ENCODE measurements around the gene FBXL20. TPM values are rescaled to one million over a fixed set of nuclear protein-coding genes. Genes with fewer than 3 reads are reported as not detected.
"Not testable (repeated sequence)": the region's sequence is repeated elsewhere in the genome, so short reads cannot be mapped to it uniquely, and the experiment has no call there.

FBXL20 gene
- total and polyA plus RNA-seq, 4 donors = 2.9 to 29.8 (median 13.1) TPM

- intact Hi-C loops (cut with DNase I) = no loop called here
- WGBS, 2 donors = 88 to 92% methylated on average over 3 of the region's 3 CpGs
- ATAC-seq (ENCODE audit: low FRiP score) = no peak
Observed at GRCh38 chr17:39349246-39349645, 52.2 kb downstream of the FBXL20 start.

GRCh38 chr17:39346863-39347262, 54.6 kb downstream of the FBXL20 start:
- H3K36me3 ChIP-seq (ENCODE audit: control insufficient read depth in 1 of 2, insufficient read depth in 2 of 2, low read length in 1 of 2); intact Hi-C loops (cut with DNase I); DNase-seq; H3K4me3 ChIP-seq (ENCODE audit: low read length in 2 of 2); H3K9me3 ChIP-seq (ENCODE audit: control insufficient read depth, low read length); H3K4me1 ChIP-seq (ENCODE audit: control insufficient read depth in 1 of 2, insufficient read depth in 2 of 2, low read length in 2 of 2); H3K27ac ChIP-seq (ENCODE audit: low read depth in 1 of 2, low read length in 2 of 2); ATAC-seq (ENCODE audit: low FRiP score); H3K27me3 ChIP-seq (ENCODE audit: control insufficient read depth in 1 of 2, insufficient read depth in 2 of 2, low read length in 1 of 2): not testable (repeated sequence)
- 93 to 94% methylated on average over 5 of the region's 5 CpGs for WGBS, 2 donors

More at GRCh38 chr17:39349246-39349645, 52.2 kb downstream of the FBXL20 start:
- H3K9me3 ChIP-seq (ENCODE audit: control insufficient read depth, low read length) = no peaks in the 10 kb centered on the region
- no peaks in the 10 kb centered on the region for H3K4me1 ChIP-seq (ENCODE audit: control insufficient read depth in 1 of 2, insufficient read depth in 2 of 2, low read length in 2 of 2)
- no peak overlapping the region for H3K4me3 ChIP-seq (ENCODE audit: low read length in 2 of 2)
- no peak overlapping the region for H3K27ac ChIP-seq (ENCODE audit: low read depth in 1 of 2, low read length in 2 of 2)
- no peaks in the 10 kb centered on the region for H3K27me3 ChIP-seq (ENCODE audit: control insufficient read depth in 1 of 2, insufficient read depth in 2 of 2, low read length in 1 of 2)
- H3K36me3 ChIP-seq (ENCODE audit: control insufficient read depth in 1 of 2, insufficient read depth in 2 of 2, low read length in 1 of 2) = no peaks in the 10 kb centered on the region
- DNase-seq = no peak

GRCh38 chr17:39341541-39341940, 59.9 kb downstream of the FBXL20 start:
- H3K27me3 ChIP-seq (ENCODE audit: control insufficient read depth in 1 of 2, insufficient read depth in 2 of 2, low read length in 1 of 2) = no peaks in the 10 kb centered on the region
- intact Hi-C loops (cut with DNase I) = no loop called here
- ATAC-seq (ENCODE audit: low FRiP score) (no peak), DNase-seq (no peak)
- no peak overlapping the region for H3K27ac ChIP-seq (ENCODE audit: low read depth in 1 of 2, low read length in 2 of 2)
- 91 to 93% methylated on average over 3 of the region's 3 CpGs for WGBS, 2 donors
- H3K36me3 ChIP-seq (ENCODE audit: control insufficient read depth in 1 of 2, insufficient read depth in 2 of 2, low read length in 1 of 2) = no peaks in the 10 kb centered on the region
- H3K4me3 ChIP-seq (ENCODE audit: low read length in 2 of 2) = no peak overlapping the region
- H3K4me1 ChIP-seq (ENCODE audit: control insufficient read depth in 1 of 2, insufficient read depth in 2 of 2, low read length in 2 of 2) = no peaks in the 10 kb centered on the region
- no peaks in the 10 kb centered on the region for H3K9me3 ChIP-seq (ENCODE audit: control insufficient read depth, low read length)

DNA sequence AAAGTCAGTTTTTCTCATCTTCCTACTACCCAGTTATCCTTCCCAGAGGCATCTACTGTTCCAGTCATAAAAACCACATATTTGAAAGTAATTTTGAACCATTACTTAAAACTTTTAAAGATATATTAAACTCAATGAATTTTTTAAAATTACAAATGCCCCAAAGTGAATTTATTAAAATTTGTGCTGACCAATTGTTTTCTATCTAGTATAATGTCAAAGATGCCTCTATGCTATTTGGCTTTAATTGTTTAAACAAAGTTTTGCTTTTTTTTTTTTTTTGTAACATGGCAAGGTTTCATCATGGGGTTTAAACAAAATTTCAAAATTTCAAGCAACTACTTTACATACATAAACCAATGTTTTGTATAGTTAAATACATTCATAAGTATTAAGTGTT, 60.7 kb downstream of the FBXL20 start:
- H3K36me3 ChIP-seq (ENCODE audit: control insufficient read depth in 1 of 2, insufficient read depth in 2 of 2, low read length in 1 of 2) = peaks cover 0 to 2% of the 10 kb centered on the region in 2 donors
- H3K4me3 ChIP-seq (ENCODE audit: low read length in 2 of 2) = no peak overlapping the region
- intact Hi-C loops (cut with DNase I) = no loop called here
- no peaks in the 10 kb centered on the region for H3K9me3 ChIP-seq (ENCODE audit: control insufficient read depth, low read length)
- H3K27me3 ChIP-seq (ENCODE audit: control insufficient read depth in 1 of 2, insufficient read depth in 2 of 2, low read length in 1 of 2) = no peaks in the 10 kb centered on the region
- ATAC-seq (ENCODE audit: low FRiP score) (no peak), DNase-seq (no peak)
- H3K27ac ChIP-seq (ENCODE audit: low read depth in 1 of 2, low read length in 2 of 2) = no peak overlapping the region
- no peaks in the 10 kb centered on the region for H3K4me1 ChIP-seq (ENCODE audit: control insufficient read depth in 1 of 2, insufficient read depth in 2 of 2, low read length in 2 of 2)

DNA sequence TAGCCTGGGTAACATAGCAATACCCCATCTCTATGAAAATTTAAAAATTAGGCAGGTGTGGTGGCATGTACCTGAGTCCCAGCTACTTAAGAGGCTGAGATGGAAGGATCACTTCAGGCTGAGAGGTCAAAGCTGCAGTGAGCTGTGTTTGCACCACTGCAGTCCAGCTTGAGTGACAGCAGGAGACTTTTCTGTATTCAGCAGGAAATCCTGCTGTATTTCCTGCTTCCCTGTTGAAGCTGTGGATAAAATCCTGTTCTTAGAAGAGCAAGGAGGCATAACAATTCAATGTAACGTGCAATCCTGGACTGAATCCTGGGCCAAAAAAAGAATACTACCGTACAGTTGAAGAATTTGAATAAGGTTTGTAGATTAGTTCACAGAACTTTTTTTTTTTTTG, 62.2 kb downstream of the FBXL20 start:
- no peaks in the 10 kb centered on the region for H3K27me3 ChIP-seq (ENCODE audit: control insufficient read depth in 1 of 2, insufficient read depth in 2 of 2, low read length in 1 of 2)
- 17 to 19% methylated on average over 2 of the region's 2 CpGs for WGBS, 2 donors
- no peaks in the 10 kb centered on the region for H3K4me1 ChIP-seq (ENCODE audit: control insufficient read depth in 1 of 2, insufficient read depth in 2 of 2, low read length in 2 of 2)
- H3K4me3 ChIP-seq (ENCODE audit: low read length in 2 of 2) = no peak overlapping the region
- H3K9me3 ChIP-seq (ENCODE audit: control insufficient read depth, low read length) = no peaks in the 10 kb centered on the region
- H3K36me3 ChIP-seq (ENCODE audit: control insufficient read depth in 1 of 2, insufficient read depth in 2 of 2, low read length in 1 of 2) = peaks cover 0 to 3% of the 10 kb centered on the region in 2 donors
- ATAC-seq (ENCODE audit: low FRiP score) (no peak), DNase-seq (no peak)
- intact Hi-C loops (cut with DNase I) = no loop called here
- H3K27ac ChIP-seq (ENCODE audit: low read depth in 1 of 2, low read length in 2 of 2) = no peak overlapping the region

DNA sequence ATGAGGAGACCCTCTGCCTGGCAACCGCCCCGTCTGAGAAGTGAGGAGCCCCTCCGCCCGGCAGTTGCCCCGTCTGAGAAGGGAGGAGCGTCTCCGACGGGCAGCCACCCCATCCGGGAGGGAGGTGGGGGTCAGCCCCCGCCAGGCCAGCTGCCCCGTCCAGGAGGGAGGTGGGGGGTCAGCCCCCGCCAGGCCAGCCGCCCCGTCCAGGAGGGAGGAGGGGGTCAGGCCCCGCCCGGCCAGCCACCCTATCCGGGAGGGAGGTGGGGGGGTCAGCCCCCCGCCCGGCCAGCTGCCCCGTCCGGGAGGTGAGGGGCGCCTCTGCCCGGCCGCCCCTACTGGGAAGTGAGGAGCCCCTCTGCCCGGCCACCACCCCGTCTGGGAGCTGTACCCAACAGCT, 63.8 kb downstream of the FBXL20 start:
- H3K9me3 ChIP-seq (ENCODE audit: control insufficient read depth, low read length); H3K27me3 ChIP-seq (ENCODE audit: control insufficient read depth in 1 of 2, insufficient read depth in 2 of 2, low read length in 1 of 2); intact Hi-C loops (cut with DNase I); ATAC-seq (ENCODE audit: low FRiP score); H3K36me3 ChIP-seq (ENCODE audit: control insufficient read depth in 1 of 2, insufficient read depth in 2 of 2, low read length in 1 of 2); H3K27ac ChIP-seq (ENCODE audit: low read depth in 1 of 2, low read length in 2 of 2); H3K4me1 ChIP-seq (ENCODE audit: control insufficient read depth in 1 of 2, insufficient read depth in 2 of 2, low read length in 2 of 2); H3K4me3 ChIP-seq (ENCODE audit: low read length in 2 of 2); DNase-seq: not testable (repeated sequence)
- WGBS, 2 donors = 94 to 95% methylated on average over 18 to 26 of the region's 26 CpGs

GRCh38 chr17:39335704-39336223, 65.7 kb downstream of the FBXL20 start:
- ATAC-seq (ENCODE audit: low FRiP score) (no peak), DNase-seq (peak in 1 of 2 donors; percentile 54)
- intact Hi-C loops (cut with DNase I) = no loop called here
- Histone ChIP-seq H3K36me3 (ENCODE audit: control insufficient read depth in 1 of 2, insufficient read depth in 2 of 2, low read length in 1 of 2) (peaks cover 0 to 3% of the 10 kb centered on the region in 2 donors), H3K9me3 (ENCODE audit: control insufficient read depth, low read length) (no peaks in the 10 kb centered on the region), H3K4me1 (ENCODE audit: control insufficient read depth in 1 of 2, insufficient read depth in 2 of 2, low read length in 2 of 2) (no peaks in the 10 kb centered on the region), H3K27ac (ENCODE audit: low read depth in 1 of 2, low read length in 2 of 2) (peak overlapping the region in 1 of 2 donors; percentile 10), H3K27me3 (ENCODE audit: control insufficient read depth in 1 of 2, insufficient read depth in 2 of 2, low read length in 1 of 2) (no peaks in the 10 kb centered on the region), H3K4me3 (ENCODE audit: low read length in 2 of 2) (no peak overlapping the region)
- WGBS, 2 donors = 68 to 75% methylated on average over 4 of the region's 4 CpGs

- intact Hi-C loops (cut with DNase I); H3K27me3 ChIP-seq (ENCODE audit: control insufficient read depth in 1 of 2, insufficient read depth in 2 of 2, low read length in 1 of 2); ATAC-seq (ENCODE audit: low FRiP score); H3K27ac ChIP-seq (ENCODE audit: low read depth in 1 of 2, low read length in 2 of 2); H3K9me3 ChIP-seq (ENCODE audit: control insufficient read depth, low read length); H3K4me1 ChIP-seq (ENCODE audit: control insufficient read depth in 1 of 2, insufficient read depth in 2 of 2, low read length in 2 of 2); H3K36me3 ChIP-seq (ENCODE audit: control insufficient read depth in 1 of 2, insufficient read depth in 2 of 2, low read length in 1 of 2); DNase-seq; H3K4me3 ChIP-seq (ENCODE audit: low read length in 2 of 2): not testable (repeated sequence)
- WGBS, 2 donors = 93 to 97% methylated on average over 5 to 6 of the region's 6 CpGs
Observed at GRCh38 chr17:39334008-39334744, 67.2 kb downstream of the FBXL20 start.

DNA sequence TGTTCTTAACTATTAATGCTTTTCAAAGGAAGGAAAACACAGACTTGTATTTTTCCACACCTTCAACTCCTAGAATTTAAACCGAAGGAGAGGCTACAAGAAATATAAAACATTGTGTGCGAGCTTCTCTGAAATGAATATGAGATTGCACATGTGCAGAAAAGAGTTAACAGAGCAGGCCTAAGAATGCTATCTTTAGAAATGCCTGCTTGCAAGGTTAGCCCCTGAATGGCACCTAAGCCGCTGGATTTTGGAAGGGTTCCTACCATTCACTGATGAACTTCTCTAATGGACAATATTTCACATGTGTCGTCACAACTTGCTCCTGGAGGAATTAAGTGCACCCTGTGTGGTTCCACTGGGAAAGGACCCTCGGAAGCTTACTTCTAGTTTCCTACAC, 69.3 kb downstream of the FBXL20 start:
- intact Hi-C loops (cut with DNase I) = no loop called here
- WGBS, 2 donors = 78 to 79% methylated on average over 5 of the region's 5 CpGs
- H3K27me3 ChIP-seq (ENCODE audit: control insufficient read depth in 1 of 2, insufficient read depth in 2 of 2, low read length in 1 of 2) = no peaks in the 10 kb centered on the region
- DNase-seq = no peak
- H3K27ac ChIP-seq (ENCODE audit: low read depth in 1 of 2, low read length in 2 of 2) = no peak overlapping the region
- H3K36me3 ChIP-seq (ENCODE audit: control insufficient read depth in 1 of 2, insufficient read depth in 2 of 2, low read length in 1 of 2) = peaks cover 0 to 3% of the 10 kb centered on the region in 2 donors
- no peaks in the 10 kb centered on the region for H3K9me3 ChIP-seq (ENCODE audit: control insufficient read depth, low read length)
- ATAC-seq (ENCODE audit: low FRiP score) = no peak
- H3K4me3 ChIP-seq (ENCODE audit: low read length in 2 of 2) = no peak overlapping the region
- H3K4me1 ChIP-seq (ENCODE audit: control insufficient read depth in 1 of 2, insufficient read depth in 2 of 2, low read length in 2 of 2) = no peaks in the 10 kb centered on the region

Measured in aorta (tissue), 5 donors.